Tibial artery (tissue), 4 donors: ENCODE measurements around the gene RABGAP1.

ENCODE experiments used
- DNase-seq, 2 donors: peaks; one replicate each; pipeline ENCODE4 v3.0.0-alpha.2; 2019
- H3K27ac ChIP-seq, 2 donors: fragments of 200-600 bp; sonication (generic) in 1 of 2; 1 replicate in 1 of 2; 2 replicates in 1 of 2; pipeline ENCODE4 v1.5.1; 2018 to 2019; ENCODE audit warnings: mild to moderate bottlenecking in 1 of 2
- H3K27me3 ChIP-seq, 2 donors: fragments of 200-600 bp; sonication (generic) in 1 of 2; one replicate each; pipeline versions ENCODE4 v1.5.1 to v1.6.0; 2016 to 2019
- H3K36me3 ChIP-seq, 3 donors: fragments of 200-600 bp; sonication (generic) in 2 of 3; one replicate each; pipeline ENCODE4 v1.5.1; 2016 to 2019; ENCODE audit warnings: mild to moderate bottlenecking in 2 of 3
- H3K4me1 ChIP-seq, 4 donors: fragments of 200-600 bp; sonication (generic) in 2 of 4; 1 replicate in 3 of 4; 2 replicates in 1 of 4; pipeline ENCODE4 v1.5.1; 2016 to 2019
- H3K4me3 ChIP-seq, 2 donors: fragments of 200-600 bp; sonication (generic) in 1 of 2; 1 replicate in 1 of 2; 2 replicates in 1 of 2; pipeline ENCODE4 v1.5.1; 2018 to 2019; ENCODE audit warnings: mild to moderate bottlenecking in 2 of 2
- H3K9me3 ChIP-seq, 3 donors: fragments of 200-600 bp; sonication (generic) in 1 of 3; one replicate each; pipeline ENCODE4 v1.5.1; 2016 to 2019
- intact Hi-C: fragments of 100-400 bp; cut with DNase I; formaldehyde crosslinking; loops from one replicate; pipeline ENCODE4 v1.15.0; 2023; ENCODE audit warnings: low total_unique reads
- TF ChIP-seq, protein P1 (sequence below), 2 experiments: fragments of 200-600 bp in 1 of 2; fragments of 450-650 bp in 1 of 2; IDR thresholded peaks; one replicate each; pipeline ENCODE4 v1.5.1; 2017 to 2019; ENCODE audit warnings: antibody characterized with exemption in 2 of 2, mild to moderate bottlenecking in 1 of 2, moderate library complexity in 1 of 2

The RABGAP1 gene

DNA sequence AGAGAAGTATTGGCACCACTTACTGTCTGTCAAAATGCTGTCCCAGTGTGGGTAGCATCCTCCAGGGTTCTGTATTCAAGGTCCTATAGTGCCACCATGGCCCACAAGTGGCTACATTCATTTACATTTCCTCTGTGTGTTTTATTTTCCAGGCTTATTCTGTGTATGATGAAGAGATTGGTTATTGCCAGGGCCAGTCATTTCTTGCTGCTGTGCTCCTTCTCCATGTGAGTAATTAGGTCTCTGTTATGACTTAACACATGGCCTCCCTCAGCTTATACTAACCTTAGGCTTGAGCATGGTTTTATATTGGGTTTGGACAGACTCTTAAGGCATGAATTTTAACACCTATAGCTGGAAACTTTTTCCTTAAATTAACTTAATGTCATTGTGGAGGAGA, 129.4 kb downstream of the RABGAP1 start:
- TF ChIP-seq, protein P1, sequence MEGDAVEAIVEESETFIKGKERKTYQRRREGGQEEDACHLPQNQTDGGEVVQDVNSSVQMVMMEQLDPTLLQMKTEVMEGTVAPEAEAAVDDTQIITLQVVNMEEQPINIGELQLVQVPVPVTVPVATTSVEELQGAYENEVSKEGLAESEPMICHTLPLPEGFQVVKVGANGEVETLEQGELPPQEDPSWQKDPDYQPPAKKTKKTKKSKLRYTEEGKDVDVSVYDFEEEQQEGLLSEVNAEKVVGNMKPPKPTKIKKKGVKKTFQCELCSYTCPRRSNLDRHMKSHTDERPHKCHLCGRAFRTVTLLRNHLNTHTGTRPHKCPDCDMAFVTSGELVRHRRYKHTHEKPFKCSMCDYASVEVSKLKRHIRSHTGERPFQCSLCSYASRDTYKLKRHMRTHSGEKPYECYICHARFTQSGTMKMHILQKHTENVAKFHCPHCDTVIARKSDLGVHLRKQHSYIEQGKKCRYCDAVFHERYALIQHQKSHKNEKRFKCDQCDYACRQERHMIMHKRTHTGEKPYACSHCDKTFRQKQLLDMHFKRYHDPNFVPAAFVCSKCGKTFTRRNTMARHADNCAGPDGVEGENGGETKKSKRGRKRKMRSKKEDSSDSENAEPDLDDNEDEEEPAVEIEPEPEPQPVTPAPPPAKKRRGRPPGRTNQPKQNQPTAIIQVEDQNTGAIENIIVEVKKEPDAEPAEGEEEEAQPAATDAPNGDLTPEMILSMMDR (IDR thresholded peaks at IDR 0.05), result no peak
- Histone ChIP-seq H3K27ac (peak overlapping the region; percentile 49 to 82), H3K27me3 (no peaks in the 10 kb centered on the region), H3K36me3 (peaks cover 22 to 47% (median 27%) of the 10 kb centered on the region in 3 donors), H3K4me3 (no peak overlapping the region), H3K4me1 (peaks cover 0 to 98% (median 36%) of the 10 kb centered on the region in 4 donors), H3K9me3 (no peaks in the 10 kb centered on the region)
- no peak for DNase-seq
- intact Hi-C loops, result no loop called here

DNA sequence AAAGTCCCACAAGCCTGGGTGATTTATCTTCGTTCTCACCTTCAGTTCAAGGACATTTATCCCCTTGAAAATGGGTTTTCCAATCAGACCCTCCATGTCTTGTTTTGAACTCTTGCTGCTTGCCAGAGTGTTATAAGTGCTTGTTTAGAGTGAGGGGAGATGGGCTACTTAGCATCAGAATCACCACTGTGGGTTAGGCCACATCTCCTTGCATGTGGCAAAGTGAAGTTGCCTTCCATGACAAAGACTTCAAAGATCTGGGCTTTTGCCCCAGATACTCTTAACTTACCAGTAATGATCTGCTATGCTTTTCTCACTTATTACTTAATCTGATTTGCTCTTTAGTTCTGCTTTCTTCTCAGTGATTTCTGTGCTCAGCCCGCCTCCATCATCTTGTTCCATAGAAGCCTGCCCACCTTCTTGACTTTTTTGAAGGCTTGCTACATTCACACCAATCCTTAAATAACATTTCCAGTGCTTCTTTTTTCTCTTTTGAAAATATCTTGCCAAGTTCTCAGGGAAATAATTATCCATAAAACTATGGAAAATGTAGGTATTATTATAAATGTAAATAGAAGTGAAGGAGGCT, 131.7 kb downstream of the RABGAP1 start:
- no peak for DNase-seq
- H3K27me3 ChIP-seq, result no peaks in the 10 kb centered on the region
- intact Hi-C loops, result no loop called here
- TF ChIP-seq, protein P1 (IDR thresholded peaks at IDR 0.05), result no peak
- H3K4me1 ChIP-seq, result peaks cover 0 to 98% (median 40%) of the 10 kb centered on the region in 4 donors
- no peak overlapping the region for H3K4me3 ChIP-seq
- H3K9me3 ChIP-seq, result no peaks in the 10 kb centered on the region
- peak overlapping the region; percentile 76 to 82 for H3K27ac ChIP-seq
- H3K36me3 ChIP-seq, result peaks cover 14 to 34% (median 20%) of the 10 kb centered on the region in 3 donors

DNA sequence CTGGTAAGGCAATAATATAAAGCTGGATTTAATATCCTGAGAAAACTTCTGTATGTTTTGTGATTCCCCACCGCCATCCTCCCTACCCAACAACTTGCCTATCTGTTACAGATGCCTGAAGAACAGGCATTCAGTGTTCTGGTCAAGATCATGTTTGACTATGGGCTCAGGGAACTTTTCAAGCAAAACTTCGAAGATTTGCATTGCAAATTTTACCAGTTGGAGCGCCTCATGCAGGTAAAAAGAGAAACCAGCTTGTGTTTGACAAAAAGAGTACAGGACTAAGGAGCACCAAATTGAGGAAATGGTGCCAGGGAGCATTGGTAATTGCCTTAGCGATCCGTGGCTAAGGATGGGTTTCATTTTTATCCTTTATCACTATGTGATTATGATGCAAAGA, 132.6 kb downstream of the RABGAP1 start:
- Histone ChIP-seq H3K27ac (peak overlapping the region; percentile 76 to 82), H3K9me3 (no peaks in the 10 kb centered on the region), H3K27me3 (no peaks in the 10 kb centered on the region), H3K4me3 (peak overlapping the region; percentile 34 to 39), H3K4me1 (peaks cover 0 to 98% (median 36%) of the 10 kb centered on the region in 4 donors), H3K36me3 (peaks cover 23 to 41% (median 25%) of the 10 kb centered on the region in 3 donors)
- TF ChIP-seq, protein P1 (IDR thresholded peaks at IDR 0.05), result no peak
- no peak for DNase-seq
- intact Hi-C loops, result no loop called here

DNA sequence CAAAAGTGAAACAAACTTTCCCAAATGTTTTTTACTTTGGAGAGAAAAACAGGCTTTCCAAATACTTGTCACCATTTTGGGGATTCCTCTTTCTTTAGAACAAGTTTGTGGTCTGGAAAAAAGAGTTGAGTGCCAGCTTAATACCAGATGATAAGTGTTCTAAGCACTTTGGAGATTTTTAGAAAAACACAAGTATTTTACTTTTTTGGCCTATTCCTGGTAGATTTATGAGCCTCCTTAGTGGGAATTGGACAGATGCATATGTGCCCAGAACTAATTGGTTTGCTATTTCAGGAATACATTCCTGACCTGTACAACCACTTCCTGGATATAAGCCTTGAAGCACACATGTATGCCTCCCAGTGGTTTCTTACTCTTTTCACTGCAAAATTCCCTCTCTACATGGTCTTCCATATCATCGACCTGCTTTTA, 133.2 kb downstream of the RABGAP1 start:
- no peaks in the 10 kb centered on the region for H3K9me3 ChIP-seq
- peaks cover 0 to 98% (median 34%) of the 10 kb centered on the region in 4 donors for H3K4me1 ChIP-seq
- no peak for DNase-seq
- H3K27me3 ChIP-seq, result no peaks in the 10 kb centered on the region
- intact Hi-C loops, result no loop called here
- TF ChIP-seq, protein P1 (IDR thresholded peaks at IDR 0.05), result no peak
- peak overlapping the region; percentile 34 to 39 for H3K4me3 ChIP-seq
- peaks cover 23 to 45% (median 30%) of the 10 kb centered on the region in 3 donors for H3K36me3 ChIP-seq
- H3K27ac ChIP-seq, result peak overlapping the region; percentile 76 to 82

DNA sequence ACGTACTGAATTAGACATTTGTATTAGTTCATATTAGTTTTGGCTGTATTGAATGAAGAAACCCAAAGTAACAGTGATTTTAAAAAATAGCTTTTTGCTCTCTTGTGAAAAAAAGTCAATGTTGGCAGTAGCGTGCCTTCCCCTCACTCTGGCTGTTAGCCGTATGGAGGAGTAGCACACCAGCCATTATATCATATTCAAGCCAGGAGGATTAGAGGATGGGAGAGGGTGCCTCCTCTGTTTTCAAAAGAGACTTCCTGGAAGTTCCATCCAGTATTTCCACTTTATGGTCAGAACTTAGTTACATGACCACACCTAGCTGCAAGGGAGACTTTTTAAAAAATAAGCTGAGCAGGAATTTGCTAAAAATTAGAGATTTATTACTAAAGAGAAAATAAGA, 133.8 kb downstream of the RABGAP1 start:
- Histone ChIP-seq H3K4me1 (peaks cover 0 to 97% (median 30%) of the 10 kb centered on the region in 4 donors), H3K27ac (peak overlapping the region; percentile 76 to 82), H3K27me3 (no peaks in the 10 kb centered on the region), H3K36me3 (peaks cover 27 to 46% (median 34%) of the 10 kb centered on the region in 3 donors), H3K9me3 (no peaks in the 10 kb centered on the region), H3K4me3 (peak overlapping the region; percentile 34 to 39)
- no peak for DNase-seq
- TF ChIP-seq, protein P1 (IDR thresholded peaks at IDR 0.05), result no peak
- intact Hi-C loops, result no loop called here
